ENCODE data around the gene CBLB. TPM values are rescaled to one million over a fixed set of nuclear protein-coding genes. Genes with fewer than 3 reads are reported as not detected.

Gene CBLB
- total RNA-seq, 6 experiments from 2014 or later: 9.4 to 21.4 (median 18.2) TPM

DNA sequence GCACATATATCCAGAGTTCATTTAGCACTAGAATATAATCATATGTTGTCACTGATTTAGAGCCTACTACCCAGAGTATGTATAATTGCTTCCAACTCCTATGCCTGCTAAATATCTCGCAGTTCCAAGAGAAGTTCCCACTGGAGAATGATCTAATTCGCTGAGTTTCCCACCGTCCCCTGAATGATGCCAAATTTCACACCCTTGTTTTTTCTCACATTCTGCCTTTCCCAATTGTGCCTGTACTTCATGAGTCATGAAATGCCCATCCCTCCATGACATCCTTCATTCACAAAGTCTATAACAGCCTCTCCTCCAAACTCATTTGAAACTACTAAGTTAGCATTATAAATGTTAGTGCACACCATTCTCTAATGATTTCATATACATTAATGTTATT lies 177.2 kb downstream of the CBLB start:
- no peak for DNase-seq
- H3K4me3 ChIP-seq: no peak overlapping the region
- no peaks in the 10 kb centered on the region for H3K27me3 ChIP-seq
- WGBS (ENCODE audit: insufficient coverage, low coverage, low lambda C conversion rate, missing lambda C conversion rate): 87% methylated on average over 3 of the region's 3 CpGs
- peaks cover 0 to 14% (median 4%) of the 10 kb centered on the region in 4 donors for H3K4me1 ChIP-seq
- H3K9me3 ChIP-seq: no peaks in the 10 kb centered on the region
- no peak overlapping the region for H3K27ac ChIP-seq
- ATAC-seq: no peak
- peaks cover 0 to 3% (median 0%) of the 10 kb centered on the region in 4 donors for H3K36me3 ChIP-seq
- intact Hi-C loops (cut with DNase I): no loop called here
- TF ChIP-seq POLR2A (IDR thresholded peaks at IDR 0.05) (no peak), CTCF (IDR thresholded peaks at IDR 0.05) (no peak)

- Histone ChIP-seq H3K27me3 (no peaks in the 10 kb centered on the region), H3K9me3 (no peaks in the 10 kb centered on the region), H3K4me1 (peaks cover 0 to 14% (median 4%) of the 10 kb centered on the region in 4 donors), H3K36me3 (peaks cover 0 to 3% (median 0%) of the 10 kb centered on the region in 4 donors), H3K27ac (no peak overlapping the region), H3K4me3 (no peak overlapping the region)
- no peak for ATAC-seq
- no peak for DNase-seq
- TF ChIP-seq CTCF (IDR thresholded peaks at IDR 0.05) (no peak), POLR2A (IDR thresholded peaks at IDR 0.05) (no peak)
- intact Hi-C loops (cut with DNase I): no loop called here
These were observed 177.8 kb downstream of the CBLB start for GRCh38 chr3:105691053-105691452.

DNA sequence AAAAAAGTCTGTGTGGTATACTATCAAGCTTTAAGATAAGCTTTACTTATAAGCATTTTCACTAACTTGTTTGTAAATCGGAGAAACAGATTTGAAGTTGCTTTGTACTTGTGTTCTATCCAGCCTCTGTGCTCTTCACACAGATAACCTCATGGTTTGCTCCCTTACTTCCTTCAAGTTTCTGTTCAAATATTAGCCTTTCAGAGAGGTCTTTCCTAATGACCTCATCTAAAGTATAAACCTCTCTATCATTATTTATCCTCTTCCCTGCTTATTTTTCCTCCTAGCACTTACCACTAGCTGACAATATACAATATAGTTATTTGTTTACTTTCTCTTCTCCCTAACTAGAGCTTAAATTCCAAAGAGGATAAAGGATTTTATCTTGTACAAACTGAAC lies 180.0 kb downstream of the CBLB start:
- no peak overlapping the region for H3K4me3 ChIP-seq
- TF ChIP-seq CTCF (IDR thresholded peaks at IDR 0.05) (no peak), POLR2A (IDR thresholded peaks at IDR 0.05) (no peak)
- ATAC-seq: peak; percentile 53 to 91 (median 74)
- no peak overlapping the region for H3K27ac ChIP-seq
- DNase-seq: no peak
- no peaks in the 10 kb centered on the region for H3K27me3 ChIP-seq
- peaks cover 0 to 14% (median 4%) of the 10 kb centered on the region in 4 donors for H3K4me1 ChIP-seq
- H3K9me3 ChIP-seq: no peaks in the 10 kb centered on the region
- WGBS (ENCODE audit: insufficient coverage, low coverage, low lambda C conversion rate, missing lambda C conversion rate): 28% methylated on average over 1 of the region's 1 CpG
- intact Hi-C loops (cut with DNase I): no loop called here
- peaks cover 0 to 3% (median 0%) of the 10 kb centered on the region in 4 donors for H3K36me3 ChIP-seq

GRCh38 chr3:105686278-105686897 lies 182.4 kb downstream of the CBLB start:
- peak; percentile 58 to 80 (median 76) for TF ChIP-seq CTCF (IDR thresholded peaks at IDR 0.05)
- no peak for TF ChIP-seq POLR2A (IDR thresholded peaks at IDR 0.05)
- WGBS (ENCODE audit: insufficient coverage, low coverage, low lambda C conversion rate, missing lambda C conversion rate): 23% methylated on average over 2 of the region's 2 CpGs
- DNase-seq: no peak
- Histone ChIP-seq H3K36me3 (peaks cover 0 to 1% (median 0%) of the 10 kb centered on the region in 4 donors), H3K4me1 (peaks cover 0 to 14% (median 4%) of the 10 kb centered on the region in 4 donors), H3K27me3 (no peaks in the 10 kb centered on the region), H3K27ac (no peak overlapping the region), H3K9me3 (no peaks in the 10 kb centered on the region), H3K4me3 (no peak overlapping the region)
- intact Hi-C loops (cut with DNase I): no loop called here
- ATAC-seq: peak; percentile 52 to 58 (median 58)

Measured in right lobe of liver (tissue), 6 donors.